C4-2B (cell line): ENCODE measurements around the gene TMEM100.
A peak's percentile ranks its signal among the peaks of the same experiment; 100 is the strongest.

Source experiments
- H3K27ac ChIP-seq: fragments of 450-650 bp; 2 replicates; pipeline ENCODE4 v1.5.1; 2017
- ZFX ChIP-seq: fragments of 450-650 bp; IDR thresholded peaks from 2 replicates; pipeline ENCODE4 v1.6.1; 2017
- TF ChIP-seq, protein P1 (sequence below): fragments of 450-650 bp; conservative IDR thresholded peaks from 2 replicates; pipeline ENCODE4 v1.5.1; 2017; ENCODE audit warnings: mild to moderate bottlenecking

TMEM100 gene

GRCh38 chr17:55742272-55743102 lies 19.8 kb upstream of the TMEM100 start:
- TF ChIP-seq, protein P1, sequence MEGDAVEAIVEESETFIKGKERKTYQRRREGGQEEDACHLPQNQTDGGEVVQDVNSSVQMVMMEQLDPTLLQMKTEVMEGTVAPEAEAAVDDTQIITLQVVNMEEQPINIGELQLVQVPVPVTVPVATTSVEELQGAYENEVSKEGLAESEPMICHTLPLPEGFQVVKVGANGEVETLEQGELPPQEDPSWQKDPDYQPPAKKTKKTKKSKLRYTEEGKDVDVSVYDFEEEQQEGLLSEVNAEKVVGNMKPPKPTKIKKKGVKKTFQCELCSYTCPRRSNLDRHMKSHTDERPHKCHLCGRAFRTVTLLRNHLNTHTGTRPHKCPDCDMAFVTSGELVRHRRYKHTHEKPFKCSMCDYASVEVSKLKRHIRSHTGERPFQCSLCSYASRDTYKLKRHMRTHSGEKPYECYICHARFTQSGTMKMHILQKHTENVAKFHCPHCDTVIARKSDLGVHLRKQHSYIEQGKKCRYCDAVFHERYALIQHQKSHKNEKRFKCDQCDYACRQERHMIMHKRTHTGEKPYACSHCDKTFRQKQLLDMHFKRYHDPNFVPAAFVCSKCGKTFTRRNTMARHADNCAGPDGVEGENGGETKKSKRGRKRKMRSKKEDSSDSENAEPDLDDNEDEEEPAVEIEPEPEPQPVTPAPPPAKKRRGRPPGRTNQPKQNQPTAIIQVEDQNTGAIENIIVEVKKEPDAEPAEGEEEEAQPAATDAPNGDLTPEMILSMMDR = no peak
- no peak for TF ChIP-seq ZFX
- no peak overlapping the region for H3K27ac ChIP-seq

DNA sequence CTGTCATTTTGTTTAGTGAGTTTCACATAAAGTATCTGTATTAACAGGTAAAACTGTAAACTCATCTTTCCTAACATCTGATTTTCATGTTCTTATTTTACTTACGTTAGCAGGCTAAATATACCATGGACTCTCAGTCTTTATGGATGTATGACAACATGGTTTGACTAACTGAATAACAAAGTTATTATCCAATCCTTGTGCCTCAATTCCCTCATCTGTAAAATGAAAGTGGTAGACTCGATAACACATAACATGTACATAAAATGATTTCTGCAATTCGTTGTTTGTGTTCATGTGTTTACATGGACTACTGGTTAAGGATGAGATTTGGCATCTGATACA lies 18.7 kb upstream of the TMEM100 start:
- no peak overlapping the region for H3K27ac ChIP-seq
- TF ChIP-seq ZFX = no peak
- TF ChIP-seq, protein P1 = no peak

DNA sequence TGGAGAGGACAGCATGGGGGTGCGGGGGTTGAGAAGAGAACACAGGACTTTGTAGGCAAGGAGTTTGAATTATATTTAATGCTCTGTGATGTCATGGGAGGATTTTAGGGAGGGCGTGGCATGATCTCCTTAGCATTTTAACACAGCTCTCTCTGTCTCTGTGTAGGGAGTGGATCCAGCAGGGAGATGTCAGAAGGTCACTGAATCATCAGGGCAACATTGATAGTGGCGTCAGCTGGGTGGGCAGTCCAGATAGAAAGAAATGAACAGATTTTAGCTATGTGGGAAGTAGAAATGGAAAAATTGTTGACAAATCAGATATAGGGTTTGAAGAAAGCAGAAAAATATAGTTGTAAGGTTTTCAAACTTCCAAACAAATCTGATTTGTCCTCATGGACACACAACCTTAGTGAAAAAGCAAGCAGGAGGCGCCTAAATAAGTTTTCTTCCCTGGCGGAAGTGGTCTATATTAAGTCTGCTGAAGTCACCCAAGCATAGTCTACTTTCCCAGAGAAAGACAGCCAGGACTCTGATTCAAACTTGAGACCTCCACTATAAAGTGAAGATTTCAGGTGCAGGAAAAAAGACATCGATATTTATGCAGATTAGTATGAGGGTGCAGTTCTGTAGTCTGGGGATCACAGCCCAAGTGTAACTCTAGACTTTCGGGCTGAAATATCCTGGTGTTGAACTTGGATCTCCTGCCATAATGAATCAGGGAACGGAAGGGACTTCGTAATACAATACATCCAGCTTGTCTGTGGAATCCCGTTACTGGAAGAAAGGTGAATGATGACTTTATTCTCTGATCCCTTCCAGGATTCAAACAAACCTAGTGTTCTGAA lies 18.1 kb upstream of the TMEM100 start:
- H3K27ac ChIP-seq = no peak overlapping the region
- TF ChIP-seq, protein P1 = no peak
- no peak for TF ChIP-seq ZFX

DNA sequence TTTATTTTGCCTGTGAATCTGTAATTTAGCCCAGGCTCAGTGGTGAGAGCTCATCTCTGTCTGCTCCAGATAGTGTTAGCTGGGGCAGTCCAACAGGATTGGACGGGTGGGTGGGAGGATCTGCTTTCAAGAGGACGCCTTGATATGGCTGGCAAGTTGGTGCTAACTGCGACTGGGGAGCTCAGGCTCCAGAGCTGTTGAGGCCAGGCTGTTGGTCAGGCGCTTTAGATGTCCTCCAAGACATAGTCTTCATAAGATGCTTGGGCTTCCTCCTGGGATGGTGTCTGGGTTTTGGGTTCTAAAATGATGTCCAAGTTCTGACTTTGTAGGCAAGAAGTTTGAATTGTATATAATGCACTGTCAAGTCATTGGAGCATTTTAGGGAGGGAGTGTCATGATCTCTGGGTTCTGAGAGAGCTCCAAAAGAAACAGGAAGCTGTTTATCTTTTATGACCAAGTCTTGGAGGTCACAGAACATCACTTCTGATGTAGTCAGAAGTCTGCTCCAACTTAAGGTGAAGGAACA lies 15.4 kb upstream of the TMEM100 start:
- no peak overlapping the region for H3K27ac ChIP-seq
- no peak for TF ChIP-seq ZFX
- TF ChIP-seq, protein P1 = no peak

- TF ChIP-seq, protein P1 = peak; percentile 93
- no peak for TF ChIP-seq ZFX
- no peak overlapping the region for H3K27ac ChIP-seq
These were observed 13.2 kb upstream of the TMEM100 start for GRCh38 chr17:55735731-55736405.

DNA sequence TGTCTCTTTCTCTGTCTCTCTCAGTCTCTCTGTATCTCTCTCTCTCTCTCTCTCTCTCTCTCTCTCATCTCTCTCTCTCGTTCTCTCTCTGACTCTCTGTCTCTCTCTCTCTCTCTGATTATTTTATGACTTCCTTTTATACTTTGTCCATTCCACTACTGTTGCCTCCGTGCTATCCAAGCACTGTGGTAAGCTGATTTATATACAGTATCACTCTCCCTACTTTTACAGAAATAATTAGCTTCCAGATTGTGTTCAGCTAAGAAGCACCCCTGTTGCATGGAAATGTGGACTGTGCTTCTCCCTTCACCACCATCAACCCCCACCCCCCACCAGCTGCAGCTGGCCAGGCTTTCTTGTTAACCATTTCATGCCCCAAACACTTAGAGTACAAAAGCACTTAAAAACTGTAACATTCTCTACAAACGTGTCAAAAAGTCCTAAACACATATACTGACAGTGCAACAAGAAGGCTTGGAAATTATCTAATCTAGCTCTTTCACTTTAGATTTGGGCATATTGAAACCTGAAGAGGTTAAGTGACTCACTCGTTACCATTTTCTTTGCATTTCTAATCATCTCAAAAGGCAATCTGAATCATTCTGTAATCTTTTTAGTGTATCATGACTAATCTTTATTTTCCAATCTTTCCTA lies 11.6 kb upstream of the TMEM100 start:
- no peak for TF ChIP-seq ZFX
- TF ChIP-seq, protein P1 = no peak
- no peak overlapping the region for H3K27ac ChIP-seq
